ENCODE results near the gene SPTLC3.

SPTLC3 gene

DNA sequence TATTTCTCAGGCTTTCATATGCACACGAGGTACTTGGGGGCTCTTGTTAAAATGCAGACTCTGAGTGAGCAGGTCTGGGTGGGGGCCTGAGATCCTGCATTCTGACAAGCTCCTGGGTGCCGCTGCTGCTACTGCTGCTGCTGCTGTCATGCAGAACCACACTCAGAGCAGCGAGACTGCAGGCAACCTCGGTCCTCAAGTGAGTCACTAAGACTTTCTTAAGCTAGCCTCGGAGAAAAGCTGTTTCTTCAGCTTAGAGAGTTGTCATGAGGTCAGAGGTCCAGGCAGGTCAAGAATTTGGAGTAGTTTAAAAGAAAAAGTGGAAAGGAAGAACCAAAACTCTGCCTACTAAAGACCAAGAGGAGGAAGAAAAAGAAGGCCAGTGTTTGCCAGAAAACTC is 92.9 kb downstream of the SPTLC3 start:
- no peak overlapping the region for H3K4me3 ChIP-seq (ENCODE audit: low read depth, low read length)
- TF ChIP-seq, protein P1, sequence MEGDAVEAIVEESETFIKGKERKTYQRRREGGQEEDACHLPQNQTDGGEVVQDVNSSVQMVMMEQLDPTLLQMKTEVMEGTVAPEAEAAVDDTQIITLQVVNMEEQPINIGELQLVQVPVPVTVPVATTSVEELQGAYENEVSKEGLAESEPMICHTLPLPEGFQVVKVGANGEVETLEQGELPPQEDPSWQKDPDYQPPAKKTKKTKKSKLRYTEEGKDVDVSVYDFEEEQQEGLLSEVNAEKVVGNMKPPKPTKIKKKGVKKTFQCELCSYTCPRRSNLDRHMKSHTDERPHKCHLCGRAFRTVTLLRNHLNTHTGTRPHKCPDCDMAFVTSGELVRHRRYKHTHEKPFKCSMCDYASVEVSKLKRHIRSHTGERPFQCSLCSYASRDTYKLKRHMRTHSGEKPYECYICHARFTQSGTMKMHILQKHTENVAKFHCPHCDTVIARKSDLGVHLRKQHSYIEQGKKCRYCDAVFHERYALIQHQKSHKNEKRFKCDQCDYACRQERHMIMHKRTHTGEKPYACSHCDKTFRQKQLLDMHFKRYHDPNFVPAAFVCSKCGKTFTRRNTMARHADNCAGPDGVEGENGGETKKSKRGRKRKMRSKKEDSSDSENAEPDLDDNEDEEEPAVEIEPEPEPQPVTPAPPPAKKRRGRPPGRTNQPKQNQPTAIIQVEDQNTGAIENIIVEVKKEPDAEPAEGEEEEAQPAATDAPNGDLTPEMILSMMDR (IDR thresholded peaks at IDR 0.05; ENCODE audit: control insufficient read depth, extremely low read depth, insufficient read depth): no peak
- no peak for DNase-seq (ENCODE audit: low read depth)

DNA sequence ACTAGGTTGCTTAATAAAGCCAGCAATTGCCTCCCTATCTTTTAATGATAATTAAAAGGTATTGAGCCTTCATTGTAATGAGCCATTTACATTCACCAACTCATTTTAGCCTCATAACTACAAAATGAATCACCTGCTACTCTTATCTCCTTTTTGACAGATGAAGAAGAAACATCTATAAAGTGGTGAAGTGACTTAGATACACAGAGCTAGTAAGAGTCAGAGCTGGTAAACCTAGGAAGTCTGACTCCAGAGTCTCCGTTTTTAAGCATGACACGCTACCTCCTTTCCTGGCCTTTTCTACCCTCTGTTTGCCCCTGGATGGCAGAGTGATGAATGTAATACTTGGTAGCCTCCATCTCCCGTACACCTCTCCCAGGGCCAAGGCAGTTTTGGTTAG is 93.5 kb downstream of the SPTLC3 start:
- no peak for DNase-seq (ENCODE audit: low read depth)
- TF ChIP-seq, protein P1 (IDR thresholded peaks at IDR 0.05; ENCODE audit: control insufficient read depth, extremely low read depth, insufficient read depth): no peak
- H3K4me3 ChIP-seq (ENCODE audit: low read depth, low read length): no peak overlapping the region

DNA sequence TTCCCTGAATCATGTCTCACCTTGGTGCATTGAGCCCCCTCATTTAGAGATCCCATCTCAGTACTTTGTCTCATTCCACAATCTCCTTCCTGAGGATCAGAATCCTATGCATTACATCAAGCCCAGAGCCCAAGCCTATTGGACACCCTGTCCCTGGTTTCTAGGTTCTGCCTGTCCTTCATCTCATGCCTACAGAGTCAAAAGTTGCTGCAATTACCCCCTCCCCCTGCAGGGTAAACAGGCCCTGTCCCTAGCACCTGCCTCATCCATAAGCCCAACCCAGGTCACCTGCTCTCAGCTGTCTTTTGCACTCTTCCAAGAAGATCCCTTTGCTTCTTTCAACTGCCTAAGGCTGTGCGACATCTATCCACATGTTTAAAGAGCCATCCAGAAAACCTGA is 93.9 kb downstream of the SPTLC3 start:
- H3K4me3 ChIP-seq (ENCODE audit: low read depth, low read length): no peak overlapping the region
- DNase-seq (ENCODE audit: low read depth): no peak
- TF ChIP-seq, protein P1 (IDR thresholded peaks at IDR 0.05; ENCODE audit: control insufficient read depth, extremely low read depth, insufficient read depth): no peak

DNA sequence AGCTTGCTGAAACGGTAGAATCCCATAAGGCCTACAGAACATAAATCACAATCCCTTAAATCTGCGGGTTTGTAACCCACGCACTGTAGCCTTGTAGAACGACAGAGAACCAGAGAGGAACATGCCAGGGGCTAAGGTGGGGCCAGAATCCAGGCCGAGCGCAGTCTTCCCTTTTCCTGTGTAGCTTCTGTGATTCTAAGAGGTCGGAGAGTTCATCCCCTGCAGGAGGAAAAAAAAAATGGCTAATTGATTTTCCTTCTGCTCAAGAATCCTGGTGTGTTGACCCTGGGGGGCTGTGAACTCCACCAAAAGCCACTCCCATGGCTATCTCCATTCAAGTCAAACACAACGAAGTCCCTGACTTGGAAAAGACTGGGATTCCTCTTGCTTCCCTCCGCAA is 96.3 kb downstream of the SPTLC3 start:
- TF ChIP-seq, protein P1 (IDR thresholded peaks at IDR 0.05; ENCODE audit: control insufficient read depth, extremely low read depth, insufficient read depth): no peak
- no peak overlapping the region for H3K4me3 ChIP-seq (ENCODE audit: low read depth, low read length)
- no peak for DNase-seq (ENCODE audit: low read depth)

DNA sequence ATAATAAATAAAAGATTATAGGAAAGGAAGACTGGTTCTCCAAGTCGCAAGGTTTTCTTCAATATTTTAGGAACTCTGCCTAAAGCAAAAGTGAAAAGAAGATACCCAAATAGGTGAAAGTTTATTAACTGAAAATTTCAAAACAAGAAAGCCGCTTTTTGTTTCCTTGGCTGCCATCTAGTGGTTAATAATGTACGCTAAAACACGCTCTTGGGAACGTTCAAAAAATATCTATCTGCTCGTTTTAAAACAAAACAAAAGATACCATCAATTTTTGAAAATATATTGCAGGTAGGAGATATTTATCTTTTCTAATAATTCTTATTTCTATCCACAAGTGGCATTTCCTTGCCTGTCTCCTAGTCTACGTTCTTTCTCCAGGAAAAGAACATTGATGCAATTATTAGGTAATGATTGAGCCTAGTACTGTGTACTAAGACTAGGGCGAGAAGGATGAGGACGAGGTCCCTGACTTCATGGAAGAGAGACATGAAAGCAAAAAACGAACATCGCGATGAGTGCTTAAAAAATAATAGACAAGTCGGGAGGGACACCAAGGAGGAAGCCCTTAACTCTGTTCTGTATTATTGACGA is 97.2 kb downstream of the SPTLC3 start:
- TF ChIP-seq, protein P1 (IDR thresholded peaks at IDR 0.05; ENCODE audit: control insufficient read depth, extremely low read depth, insufficient read depth): peak; percentile 61
- peak; percentile 8 for DNase-seq (ENCODE audit: low read depth)
- no peak overlapping the region for H3K4me3 ChIP-seq (ENCODE audit: low read depth, low read length)

DNA sequence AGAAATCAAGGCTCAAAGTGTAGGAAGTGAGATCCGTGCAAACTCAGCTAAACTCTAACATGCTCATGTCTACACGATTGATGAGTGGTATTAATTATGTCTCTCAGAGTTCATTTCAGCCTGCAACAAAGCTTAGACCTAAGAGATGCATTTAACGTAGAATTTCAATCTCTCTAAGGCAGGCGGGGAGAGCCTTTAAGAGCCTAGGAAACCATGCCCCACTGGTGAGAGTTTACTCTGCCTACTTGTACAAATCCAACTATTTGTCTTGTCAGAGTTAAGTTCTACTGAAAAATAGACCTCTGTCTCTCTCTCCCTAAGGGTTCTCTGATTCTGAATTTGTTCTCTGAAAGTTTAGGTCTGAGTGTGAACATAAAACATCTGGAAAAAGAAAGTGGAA is 100.9 kb downstream of the SPTLC3 start:
- no peak for DNase-seq (ENCODE audit: low read depth)
- no peak overlapping the region for H3K4me3 ChIP-seq (ENCODE audit: low read depth, low read length)
- TF ChIP-seq, protein P1 (IDR thresholded peaks at IDR 0.05; ENCODE audit: control insufficient read depth, extremely low read depth, insufficient read depth): no peak

DNA sequence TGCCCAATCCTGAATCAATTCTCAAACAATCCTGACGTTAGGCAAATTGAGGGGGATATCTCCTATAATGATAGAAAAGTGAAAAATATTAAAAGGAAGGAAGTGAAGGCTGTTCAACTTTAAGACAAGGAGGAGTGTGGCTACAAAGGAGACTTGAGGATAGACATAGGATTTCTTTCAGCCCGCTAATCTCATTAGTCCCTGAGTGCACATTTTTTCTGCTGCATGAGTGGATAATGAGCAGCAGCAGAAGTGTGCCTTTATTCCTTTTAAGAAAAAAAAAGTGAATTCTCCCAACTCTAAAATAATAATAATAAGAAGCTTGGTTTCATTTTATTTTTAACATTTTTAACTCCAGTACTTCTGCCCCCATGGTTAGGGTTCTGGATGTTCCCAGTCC is 102.0 kb downstream of the SPTLC3 start:
- DNase-seq (ENCODE audit: low read depth): no peak
- H3K4me3 ChIP-seq (ENCODE audit: low read depth, low read length): no peak overlapping the region
- TF ChIP-seq, protein P1 (IDR thresholded peaks at IDR 0.05; ENCODE audit: control insufficient read depth, extremely low read depth, insufficient read depth): no peak
